Urothelium cell line (cell line): ENCODE data around the gene SLC26A1.

Experiments used
- DNase-seq: peaks from one replicate; pipeline ENCODE4 v3.0.0; 2011; ENCODE audit warnings: low spot score, mixed read lengths
- FAIRE-seq: peaks from 2 replicates; lab custom pipeline; 2011; peaks lifted over from hg19 to GRCh38; lab: Jason Lieb, UNC

Gene SLC26A1

DNA sequence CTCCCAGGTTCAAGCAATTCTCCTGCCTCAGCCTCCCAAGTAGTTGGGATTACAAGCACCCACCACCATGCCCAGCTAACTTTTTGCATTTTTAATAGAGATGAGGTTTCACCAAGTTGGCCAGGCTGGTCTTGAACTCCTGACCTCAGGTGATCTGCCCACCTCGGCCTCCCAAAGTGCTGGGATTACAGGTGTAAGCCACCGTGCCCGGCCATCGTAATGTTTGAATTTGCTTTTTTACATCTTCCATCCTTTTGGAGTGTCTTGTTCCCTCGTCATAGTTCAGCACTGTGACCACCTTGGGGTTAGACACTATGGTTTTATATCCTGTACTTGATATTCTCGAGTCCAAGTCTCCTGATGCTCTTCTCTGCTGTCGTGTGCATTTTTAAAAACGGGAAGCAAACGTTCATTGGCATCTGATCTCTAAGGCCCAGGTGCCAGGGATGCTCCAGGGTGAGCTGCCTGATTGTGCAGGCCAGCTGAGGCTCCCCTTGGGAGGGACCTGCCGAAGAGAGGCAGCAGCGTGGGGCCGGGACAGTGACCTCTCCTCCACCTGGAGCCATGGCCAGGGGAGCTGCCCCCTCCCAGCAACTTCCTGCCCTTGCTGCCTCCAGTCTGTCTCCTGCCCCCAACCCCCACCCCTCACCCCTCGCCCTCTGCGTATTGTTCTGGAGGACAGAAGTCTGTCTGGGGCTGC, 36.5 kb downstream of the SLC26A1 start:
- no peak for FAIRE-seq
- no peak for DNase-seq

DNA sequence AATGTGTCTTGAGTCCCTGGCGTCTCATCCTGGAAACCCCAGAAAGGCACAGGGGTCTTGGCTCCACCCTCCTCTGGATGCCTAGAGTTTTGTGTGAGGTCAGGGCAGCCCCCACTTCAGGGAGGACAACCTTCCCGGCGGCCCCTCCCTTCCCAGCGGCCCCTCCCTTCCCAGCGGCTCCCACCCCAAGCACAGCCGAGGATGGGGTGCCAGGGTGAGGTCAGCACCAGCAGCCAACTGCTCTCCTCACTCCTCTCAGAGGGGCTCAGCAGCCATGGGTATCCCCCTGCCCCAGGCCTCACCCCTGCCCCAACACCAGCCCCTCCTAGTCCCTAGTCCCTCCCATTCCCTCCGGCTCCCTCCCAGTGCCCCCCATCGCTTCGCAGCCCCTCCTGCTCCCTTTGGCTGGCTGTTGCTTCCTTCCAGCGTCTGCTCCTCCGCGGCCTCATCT, 37.2 kb downstream of the SLC26A1 start:
- FAIRE-seq (no peak), DNase-seq (no peak)

DNA sequence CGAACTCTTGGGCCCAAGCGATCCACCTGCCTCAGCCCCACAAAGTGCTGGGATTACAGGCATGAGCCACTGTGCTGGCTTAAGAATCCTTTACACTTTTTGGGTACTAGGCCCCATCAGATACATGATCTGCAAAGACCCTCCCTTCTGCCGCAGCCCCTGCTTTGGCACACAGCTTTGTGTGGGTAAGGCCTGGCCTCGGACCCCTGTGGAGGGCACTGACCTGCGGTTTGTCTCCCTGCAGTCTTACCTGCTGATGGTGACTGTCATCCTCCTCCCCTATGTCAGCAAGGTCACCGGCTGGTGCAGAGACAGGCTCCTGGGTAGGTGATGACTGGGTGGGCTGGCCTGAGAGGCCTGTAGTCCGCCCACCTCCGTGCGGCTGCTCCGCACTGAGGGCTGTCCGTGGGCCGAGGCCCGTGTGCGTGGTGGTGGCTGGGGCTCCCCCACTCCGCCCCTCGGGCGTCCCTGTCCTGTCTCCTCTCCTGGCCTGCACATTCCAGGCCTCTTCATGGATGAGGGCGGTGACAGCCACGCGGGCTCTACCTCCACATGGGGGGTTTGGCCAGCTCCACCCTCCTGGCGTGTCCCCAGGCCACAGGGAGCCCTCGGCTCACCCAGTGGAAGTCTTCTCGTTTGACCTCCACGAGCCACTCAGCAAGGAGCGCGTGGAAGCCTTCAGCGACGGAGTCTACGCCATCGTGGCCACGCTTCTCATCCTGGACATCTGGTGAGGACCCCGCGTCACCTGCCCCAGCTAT, 37.9 kb downstream of the SLC26A1 start:
- no peak for DNase-seq

DNA sequence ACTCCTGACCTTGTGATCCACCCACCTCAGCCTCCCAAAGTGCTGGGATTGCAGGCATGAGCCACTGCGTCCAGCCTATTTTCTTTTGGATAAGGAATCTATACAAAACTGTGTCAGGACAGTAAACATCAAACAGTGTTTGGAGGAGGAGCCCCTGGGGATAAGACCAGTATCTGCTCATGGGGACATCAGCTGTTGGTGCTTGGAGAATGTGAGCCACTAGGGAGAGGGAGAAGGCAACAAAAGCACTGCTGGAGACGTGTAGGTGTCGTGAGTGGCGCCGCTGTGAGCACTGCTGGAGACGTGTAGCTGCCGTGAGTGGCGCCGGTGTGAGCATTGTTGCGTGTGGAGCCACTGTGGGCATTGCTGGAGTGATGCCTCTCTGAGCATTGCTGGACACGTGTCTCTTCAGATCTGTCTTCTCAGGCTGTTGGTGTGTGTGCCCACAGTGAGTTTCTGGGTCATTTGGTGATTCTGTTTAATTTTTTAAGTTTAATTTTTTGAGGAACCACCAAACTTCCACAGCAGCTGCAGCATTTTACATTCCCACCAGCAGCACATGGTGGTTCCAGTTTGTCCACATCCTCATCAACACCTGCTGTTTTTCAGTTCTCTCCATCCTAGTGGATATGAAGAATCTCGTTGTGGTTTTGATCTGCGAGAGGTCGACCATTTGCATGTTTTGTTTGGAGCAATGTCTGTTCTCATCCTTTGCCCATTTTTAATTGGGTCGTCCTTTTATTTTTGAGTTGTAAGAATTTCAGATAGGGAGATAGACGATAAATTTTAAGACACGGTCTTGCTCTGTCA, 38.8 kb downstream of the SLC26A1 start:
- no peak for DNase-seq
- FAIRE-seq: no peak

More for the DNA sequence above, 37.9 kb downstream of the SLC26A1 start:
- FAIRE-seq: no peak

DNA sequence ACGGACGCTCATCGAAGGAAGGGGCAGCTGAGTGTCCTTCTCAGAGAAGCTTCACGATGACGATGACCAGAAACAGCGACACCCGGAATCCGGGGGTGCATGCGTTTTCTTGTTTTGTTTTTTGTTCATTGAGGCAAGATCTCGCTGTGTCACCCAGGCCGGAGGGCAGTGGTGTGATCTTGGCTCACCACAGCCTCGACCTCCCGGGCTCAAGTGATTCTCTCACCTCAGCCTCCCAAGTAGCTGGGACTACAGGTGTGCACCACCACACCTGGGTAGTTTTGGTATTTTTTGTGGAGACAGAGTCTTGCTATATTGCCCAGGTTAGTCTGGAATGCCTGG, 39.7 kb downstream of the SLC26A1 start:
- FAIRE-seq: no peak
- DNase-seq: no peak

DNA sequence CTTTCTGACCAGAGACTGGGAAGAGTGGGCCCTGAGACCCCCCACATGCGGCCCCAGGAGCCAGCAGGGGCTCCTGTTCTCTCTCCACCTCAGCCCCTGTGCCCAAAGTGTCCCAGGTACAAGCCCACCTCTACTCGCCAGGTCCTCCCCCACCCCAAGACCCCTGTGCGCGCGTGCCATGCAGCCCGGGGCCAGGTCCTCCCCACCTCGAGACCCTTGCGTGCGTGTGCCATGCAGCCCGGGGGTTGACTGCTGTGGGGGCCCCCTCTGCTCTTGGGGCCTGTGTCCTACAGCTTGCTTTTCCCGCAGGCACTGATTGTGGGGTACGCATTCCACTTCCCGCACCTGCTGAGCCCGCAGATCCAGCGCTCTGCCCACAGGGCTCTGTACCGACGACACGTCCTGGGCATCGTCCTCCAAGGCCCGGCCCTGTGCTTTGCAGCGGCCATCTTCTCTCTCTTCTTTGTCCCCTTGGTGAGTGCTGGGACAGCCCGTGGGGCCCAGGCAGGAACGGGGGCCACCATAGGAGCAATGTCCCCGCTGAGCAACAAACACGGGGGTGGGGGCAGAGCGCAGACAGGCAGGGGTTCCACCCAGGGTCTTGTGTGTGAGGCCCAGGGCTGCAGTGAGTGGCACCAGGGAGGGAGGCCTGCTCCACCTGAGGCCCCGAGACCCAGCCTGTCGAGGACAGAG, 40.2 kb downstream of the SLC26A1 start:
- FAIRE-seq (no peak), DNase-seq (no peak)

DNA sequence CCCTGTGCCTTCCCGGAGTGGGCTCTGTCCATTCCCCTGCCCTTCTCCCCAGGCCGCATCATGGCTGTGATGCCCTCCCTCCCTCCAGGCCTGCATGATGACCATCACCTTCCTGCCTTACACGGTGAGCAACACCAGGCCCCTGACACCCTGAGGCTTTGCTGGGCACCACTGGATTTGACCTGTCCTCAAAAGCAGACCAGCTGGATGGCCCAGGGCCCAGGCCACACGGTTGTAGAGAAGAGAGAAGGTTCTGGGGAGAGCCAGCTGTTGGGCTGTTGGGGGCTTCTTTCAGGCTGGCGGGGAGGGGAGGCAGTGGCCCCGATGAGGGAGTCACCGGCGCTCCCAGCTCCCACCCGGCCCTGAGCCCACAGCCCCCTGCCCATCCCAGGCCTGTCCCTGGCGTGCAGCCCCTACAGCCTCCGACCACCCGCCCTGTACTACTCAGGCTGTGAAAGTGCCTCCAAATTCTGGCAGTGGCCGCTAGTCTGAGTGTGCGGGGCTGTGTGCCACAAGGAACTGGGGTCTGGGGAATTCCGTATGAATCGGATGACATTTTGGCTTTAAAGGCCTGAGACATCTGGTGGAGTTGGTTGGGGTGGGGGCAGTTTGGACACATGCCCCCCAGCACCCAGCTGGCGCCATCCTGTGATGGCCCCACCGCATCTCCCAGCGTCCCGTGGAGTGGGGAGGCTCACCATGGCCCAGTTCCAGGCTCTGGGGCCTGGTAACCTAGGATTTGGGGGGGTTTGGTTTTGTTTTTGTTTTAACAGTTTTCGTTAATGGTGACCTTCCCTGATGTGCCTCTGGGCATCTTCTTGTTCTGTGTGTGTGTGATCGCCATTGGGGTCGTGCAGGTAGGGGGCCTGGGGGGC, 41.4 kb downstream of the SLC26A1 start:
- DNase-seq (no peak), FAIRE-seq (no peak)

DNA sequence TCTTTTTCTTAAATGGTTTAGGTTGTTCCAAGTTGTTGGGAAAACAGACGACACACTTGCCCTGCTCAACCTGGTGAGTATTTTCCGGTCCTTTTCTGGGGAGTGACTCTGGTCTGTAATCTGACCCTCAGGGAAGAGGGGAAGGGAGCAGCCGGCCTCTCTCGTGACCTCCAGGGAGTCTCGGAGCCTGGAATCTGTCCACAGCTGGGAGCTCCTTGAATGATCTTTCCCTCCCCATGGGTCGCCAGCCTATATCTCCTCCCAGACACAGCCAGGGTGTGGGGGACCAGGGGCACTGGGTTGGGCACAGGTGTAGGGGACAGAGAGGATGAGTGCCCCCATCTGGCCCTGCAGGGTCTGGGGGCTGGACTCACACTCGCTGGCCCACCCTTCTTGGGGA, 42.0 kb downstream of the SLC26A1 start:
- FAIRE-seq: no peak
- DNase-seq: no peak

DNA sequence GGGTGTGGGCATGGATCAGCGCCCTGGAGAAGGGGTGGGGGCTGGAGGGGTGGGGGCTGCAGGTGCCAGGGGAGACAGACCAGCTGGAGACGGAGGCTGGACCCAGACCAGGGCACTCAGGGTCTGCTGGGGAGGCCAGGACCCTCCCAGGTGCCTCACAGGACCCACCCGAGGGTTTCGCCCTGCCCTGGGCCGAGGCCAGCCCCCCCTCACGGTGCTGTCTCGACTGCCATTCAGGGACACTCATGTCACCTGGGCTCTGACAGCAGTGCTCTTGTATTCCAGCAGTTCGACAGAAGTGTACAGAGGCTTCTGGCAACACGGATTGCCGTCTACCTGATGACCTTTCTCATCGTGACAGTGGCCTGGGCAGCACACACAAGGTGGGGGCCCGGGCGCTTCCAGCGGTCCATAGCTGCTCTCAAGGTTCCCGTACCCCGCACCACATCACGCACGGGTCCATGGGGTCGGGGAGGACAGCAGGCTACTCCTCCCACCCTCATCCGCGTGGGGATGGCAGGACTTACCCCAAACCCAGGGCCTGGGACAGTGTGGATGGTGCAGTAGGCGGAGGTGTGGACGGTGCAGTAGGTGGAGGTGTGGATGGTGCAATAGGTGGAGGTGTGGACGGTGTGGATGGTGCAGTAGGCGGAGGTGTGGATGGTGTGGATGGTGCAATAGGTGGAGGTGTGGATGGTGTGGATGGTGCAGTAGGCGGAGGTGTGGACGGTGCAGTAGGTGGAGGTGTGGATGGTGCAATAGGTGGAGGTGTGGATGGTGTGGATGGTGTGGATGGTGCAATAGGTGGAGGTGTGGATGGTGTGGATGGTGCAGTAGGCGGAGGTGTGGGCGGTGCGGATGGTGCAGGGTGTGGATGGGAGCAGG, 42.8 kb downstream of the SLC26A1 start:
- FAIRE-seq (peak; percentile 42), DNase-seq (no peak)

DNA sequence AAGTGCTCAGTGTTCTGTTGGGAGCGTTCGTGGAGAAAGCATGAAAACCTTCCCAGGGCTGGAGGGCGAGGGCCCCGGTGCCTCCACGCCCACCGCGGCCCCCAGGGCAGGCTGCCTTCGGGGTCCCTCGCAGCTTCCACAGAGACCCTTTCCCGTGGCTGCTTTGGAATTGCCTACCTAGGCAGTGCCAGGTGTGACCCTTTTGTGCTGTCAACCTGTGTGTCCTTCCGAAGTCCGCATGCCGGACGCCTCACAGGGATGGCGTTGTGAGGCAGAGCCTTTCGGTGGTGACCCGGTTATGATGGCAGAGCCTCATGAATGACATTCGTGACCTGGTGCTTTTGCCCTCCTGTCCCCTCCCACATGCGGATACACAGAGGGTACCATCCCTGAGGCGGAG, 43.5 kb downstream of the SLC26A1 start:
- FAIRE-seq: no peak
- DNase-seq: no peak

DNA sequence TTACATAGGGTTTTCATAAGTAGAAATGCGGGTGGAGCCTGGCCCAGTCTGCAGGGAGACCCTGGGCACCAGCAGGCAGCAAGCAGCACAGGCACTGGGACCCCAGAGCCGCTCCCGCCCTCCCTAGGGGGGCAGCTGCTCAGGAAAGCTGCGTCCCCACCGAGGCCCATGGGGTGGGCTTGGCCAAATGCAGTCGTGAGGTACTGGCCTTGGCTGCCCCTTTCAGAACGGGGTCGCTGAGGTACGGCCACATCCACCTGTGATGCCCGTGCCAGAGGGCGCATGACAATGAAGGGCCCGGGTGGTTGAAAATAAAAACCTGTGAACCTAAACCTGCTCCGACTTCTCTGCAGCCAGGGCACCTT, 44.3 kb downstream of the SLC26A1 start:
- FAIRE-seq (no peak), DNase-seq (no peak)

DNA sequence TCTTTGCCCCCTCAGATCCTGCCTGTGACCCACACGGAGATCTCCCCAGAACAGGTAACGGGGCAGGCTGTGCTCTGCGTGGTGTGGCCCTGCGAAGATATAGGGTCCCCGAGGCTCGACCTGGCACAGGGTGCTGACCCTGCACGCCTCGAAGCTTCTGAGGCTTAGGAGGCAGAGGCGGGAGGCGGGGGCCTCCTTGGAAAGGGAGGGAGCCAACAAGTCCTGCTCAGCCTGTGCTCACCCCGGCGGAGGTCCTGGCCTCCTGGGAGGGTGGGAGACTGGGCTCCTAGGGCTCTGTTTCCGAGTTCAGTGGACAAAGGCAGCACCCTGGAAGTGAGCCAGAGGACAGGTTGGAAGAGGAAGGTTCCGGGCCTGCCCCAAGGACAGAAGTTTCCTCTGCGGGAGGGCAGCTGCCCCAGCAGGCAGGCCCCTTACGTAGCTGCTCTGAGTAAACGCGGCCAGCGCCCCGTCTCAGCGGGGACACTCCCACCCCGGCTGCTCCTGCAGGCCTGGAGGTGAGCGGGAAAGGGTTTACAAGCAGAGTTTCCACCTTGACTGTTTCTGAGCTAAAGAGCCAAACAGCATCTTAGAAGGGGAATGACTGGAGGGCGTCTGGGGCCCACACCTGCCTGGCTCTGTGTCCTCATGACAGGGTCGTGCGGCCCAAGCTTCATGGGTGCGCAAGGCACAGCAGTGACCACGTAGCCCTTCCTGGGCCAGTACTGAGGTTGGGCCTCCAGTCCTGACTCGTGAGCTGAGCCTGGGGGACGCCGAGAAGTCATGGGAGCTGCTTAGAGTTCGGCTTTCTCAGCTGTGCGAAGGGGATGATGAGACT, 44.9 kb downstream of the SLC26A1 start:
- FAIRE-seq (no peak), DNase-seq (no peak)

DNA sequence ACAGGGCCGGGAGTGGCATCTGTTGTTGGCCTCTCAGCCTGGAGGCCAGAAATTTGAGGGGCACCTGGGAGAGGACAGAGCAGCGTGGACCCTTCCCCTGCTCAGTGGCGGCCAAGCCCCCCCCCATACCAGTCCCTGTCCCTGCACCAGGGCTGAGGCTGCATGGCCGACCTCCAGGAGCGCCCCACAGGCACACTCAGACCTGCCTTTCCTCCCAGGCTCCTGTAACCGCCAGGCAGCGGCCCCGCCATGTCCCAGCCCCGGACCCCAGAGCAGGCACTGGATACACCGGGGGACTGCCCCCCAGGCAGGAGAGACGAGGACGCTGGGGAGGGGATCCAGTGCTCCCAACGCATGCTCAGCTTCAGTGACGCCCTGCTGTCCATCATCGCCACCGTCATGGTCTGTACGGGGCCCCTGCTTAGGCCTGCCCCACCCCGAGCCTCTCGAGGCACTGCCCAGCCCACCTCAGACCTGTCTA, 45.7 kb downstream of the SLC26A1 start:
- DNase-seq (no peak), FAIRE-seq (no peak)

DNA sequence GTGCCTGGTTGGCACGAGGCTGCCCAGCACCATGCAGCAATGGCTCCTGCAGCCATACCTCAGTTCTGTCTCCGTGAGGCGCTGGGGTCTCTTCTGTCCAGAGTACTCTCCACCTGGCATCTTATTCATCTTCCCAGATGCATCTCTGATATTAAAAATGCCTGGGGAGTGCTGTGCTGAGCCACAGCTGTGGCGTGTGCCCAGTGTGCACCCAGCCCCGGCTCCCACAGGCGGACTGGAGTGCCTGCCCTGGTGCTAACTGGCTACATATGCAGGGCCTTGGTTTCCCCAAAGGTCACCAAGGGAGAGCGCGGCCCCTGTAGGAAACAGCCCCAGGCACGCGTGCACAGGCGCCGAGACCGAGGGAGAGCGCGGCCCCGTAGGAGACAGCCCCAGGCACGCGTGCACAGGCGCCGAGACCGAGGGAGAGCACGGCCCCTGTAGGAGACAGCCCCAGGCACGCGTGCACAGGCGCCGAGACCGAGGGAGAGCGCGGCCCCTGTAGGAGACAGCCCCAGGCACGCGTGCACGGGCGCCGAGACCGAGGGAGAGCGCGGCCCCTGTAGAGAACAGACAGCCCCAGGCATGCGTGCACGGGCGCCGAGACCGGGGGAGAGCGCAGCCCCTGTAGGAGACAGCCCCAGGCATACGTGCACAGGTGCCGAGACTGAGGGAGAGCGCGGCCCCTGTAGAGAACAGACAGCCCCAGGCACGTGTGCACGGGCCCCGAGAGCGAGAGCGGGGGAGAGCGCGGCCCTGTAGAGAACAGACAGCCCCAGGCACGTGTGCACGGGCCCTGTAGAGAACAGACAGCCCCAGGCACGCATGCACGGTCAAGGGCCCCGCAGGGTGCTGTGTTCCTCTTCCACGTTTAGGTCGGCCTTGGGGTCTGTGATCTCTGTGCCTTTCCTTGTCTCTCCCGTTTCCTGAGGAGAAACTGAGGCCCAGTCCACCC, 46.4 kb downstream of the SLC26A1 start:
- FAIRE-seq (no peak), DNase-seq (no peak)

DNA sequence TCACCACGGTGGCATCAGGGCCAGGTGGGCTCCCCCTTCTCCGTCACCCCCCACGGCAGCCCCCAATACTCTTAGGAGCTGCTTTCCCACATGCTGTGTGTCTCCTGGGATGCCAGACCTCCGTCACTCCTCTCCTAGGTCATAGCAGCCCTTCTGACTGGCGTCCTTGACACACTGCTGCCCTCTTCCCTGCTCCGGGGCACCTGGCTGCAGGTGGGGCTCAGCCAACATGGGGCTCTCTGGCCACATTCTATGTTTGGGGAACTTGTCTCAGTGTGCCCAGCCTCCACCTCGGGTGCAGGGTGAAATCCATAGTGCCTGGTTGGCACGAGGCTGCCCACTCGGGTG, 47.1 kb downstream of the SLC26A1 start:
- FAIRE-seq (no peak), DNase-seq (no peak)

DNA sequence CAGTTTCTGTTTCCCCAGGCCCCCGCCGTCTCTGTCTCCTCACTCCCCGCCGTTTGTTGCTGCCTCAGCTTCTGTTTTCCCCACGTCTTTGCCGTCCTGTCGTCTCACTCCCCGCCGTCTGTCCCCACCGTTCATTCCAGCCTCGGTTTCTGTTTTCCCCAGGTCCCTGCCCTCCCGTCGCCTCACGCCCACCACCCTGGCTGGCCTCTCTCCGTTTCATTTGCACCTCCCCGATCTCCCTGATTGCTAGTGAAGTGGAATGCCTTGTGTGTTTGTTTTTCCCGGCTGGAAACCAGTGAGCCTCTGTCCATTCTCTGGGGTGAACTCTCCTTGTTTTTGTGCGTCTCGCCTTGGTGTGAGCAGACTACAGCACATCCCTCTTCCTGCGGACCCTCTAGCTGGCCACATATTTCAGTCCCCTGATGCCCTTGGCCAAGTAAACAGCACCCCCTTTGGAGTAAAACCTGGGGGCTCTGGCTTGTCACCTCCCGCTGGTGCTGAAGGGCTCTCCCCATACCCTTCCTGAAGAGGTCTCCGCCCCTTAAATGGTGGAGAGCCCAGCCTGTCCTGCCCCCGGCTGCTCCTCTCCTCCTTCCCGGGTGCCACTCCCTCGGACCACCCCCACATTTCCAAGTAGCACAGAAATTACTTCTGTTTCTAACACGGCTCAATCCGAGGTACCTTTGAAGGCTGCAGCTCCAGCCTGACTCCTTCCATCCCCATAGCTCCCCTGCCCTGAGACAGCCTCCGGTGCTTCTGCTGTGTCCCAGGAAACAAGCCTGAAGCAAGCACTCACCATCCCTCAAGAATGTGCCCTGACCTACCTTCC, 47.7 kb downstream of the SLC26A1 start:
- DNase-seq (no peak), FAIRE-seq (no peak)
